Prostate gland (tissue), 2 donors: ENCODE results near the gene IFITM10.

Experiments
- CTCF ChIP-seq, 4 experiments: fragments of 200-600 bp in 2 of 4; fragments of 450-650 bp in 2 of 4; sonication (generic) in 2 of 4; IDR thresholded peaks; 1 replicate in 3 of 4; 2 replicates in 1 of 4; pipeline ENCODE4 v1.5.1; 2016 to 2019; ENCODE audit warnings: antibody characterized with exemption in 4 of 4, mild to moderate bottlenecking in 2 of 4, moderate library complexity in 2 of 4
- POLR2A ChIP-seq: fragments of 450-650 bp; IDR thresholded peaks from one replicate; pipeline ENCODE4 v1.6.1; 2016; ENCODE audit warnings: antibody characterized with exemption, mild to moderate bottlenecking

GRCh38 chr11:1781593-1781975 is 31.2 kb upstream of the IFITM10 start:
- TF ChIP-seq CTCF (IDR thresholded peaks at IDR 0.05) (no peak), POLR2A (no peak)
